Measurements from ENCODE around the gene PPME1.

DNA sequence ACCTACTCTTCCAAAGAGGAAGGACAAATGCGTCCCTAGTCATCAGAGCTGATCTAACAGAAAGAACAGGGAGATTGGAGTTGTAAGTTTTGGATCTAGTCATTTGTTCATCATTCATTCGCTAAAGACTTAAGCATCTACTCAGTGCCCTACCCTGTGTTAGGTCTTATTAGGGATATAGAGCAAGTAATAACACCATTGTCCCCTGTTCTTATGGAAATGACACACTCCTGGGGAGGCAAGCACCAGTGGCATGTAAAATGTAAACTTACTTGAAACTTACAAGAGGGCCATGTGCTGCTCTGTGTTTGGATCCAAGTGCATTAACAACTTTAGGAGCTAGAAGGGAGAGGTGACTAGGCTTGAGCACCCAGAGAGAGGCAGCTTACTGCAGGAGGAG, 78.4 kb downstream of the PPME1 start:
- TF ChIP-seq, protein P1, sequence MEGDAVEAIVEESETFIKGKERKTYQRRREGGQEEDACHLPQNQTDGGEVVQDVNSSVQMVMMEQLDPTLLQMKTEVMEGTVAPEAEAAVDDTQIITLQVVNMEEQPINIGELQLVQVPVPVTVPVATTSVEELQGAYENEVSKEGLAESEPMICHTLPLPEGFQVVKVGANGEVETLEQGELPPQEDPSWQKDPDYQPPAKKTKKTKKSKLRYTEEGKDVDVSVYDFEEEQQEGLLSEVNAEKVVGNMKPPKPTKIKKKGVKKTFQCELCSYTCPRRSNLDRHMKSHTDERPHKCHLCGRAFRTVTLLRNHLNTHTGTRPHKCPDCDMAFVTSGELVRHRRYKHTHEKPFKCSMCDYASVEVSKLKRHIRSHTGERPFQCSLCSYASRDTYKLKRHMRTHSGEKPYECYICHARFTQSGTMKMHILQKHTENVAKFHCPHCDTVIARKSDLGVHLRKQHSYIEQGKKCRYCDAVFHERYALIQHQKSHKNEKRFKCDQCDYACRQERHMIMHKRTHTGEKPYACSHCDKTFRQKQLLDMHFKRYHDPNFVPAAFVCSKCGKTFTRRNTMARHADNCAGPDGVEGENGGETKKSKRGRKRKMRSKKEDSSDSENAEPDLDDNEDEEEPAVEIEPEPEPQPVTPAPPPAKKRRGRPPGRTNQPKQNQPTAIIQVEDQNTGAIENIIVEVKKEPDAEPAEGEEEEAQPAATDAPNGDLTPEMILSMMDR (IDR thresholded peaks at IDR 0.05; ENCODE audit: low read depth, low read length, poor library complexity, severe bottlenecking) = no peak
- TF ChIP-seq EZH2phosphoT487 (IDR thresholded peaks at IDR 0.05; ENCODE audit: borderline replicate concordance, low read length) = no peak
